Activated naive CD4-positive, alpha-beta T cell treated with anti-CD3 and anti-CD28 coated beads for 36 hours (primary cell): Measurements from ENCODE around the gene PTPRR. TPM values are rescaled to one million over a fixed set of nuclear protein-coding genes. Genes with fewer than 3 reads are reported as not detected.

Experiments
- CTCF ChIA-PET: fragments of 350-600 bp; sonication (Branson Sonifier 250); formaldehyde crosslinking; loops from one replicate; lab custom pipeline; 2021; ENCODE audit warnings: antibody characterized with exemption; lab: Charles Lee
- DNase-seq: peaks from one replicate; pipeline ENCODE4 v3.0.0-alpha.2; 2020
- H3K27ac Mint-ChIP-seq: one replicate; pipeline ENCODE4 v1.8.0; 2021; ENCODE audit warnings: mild to moderate bottlenecking, mixed read lengths
- H3K27me3 Mint-ChIP-seq: one replicate; pipeline ENCODE4 v1.8.0; 2021; ENCODE audit warnings: low read depth, mixed read lengths
- H3K36me3 Mint-ChIP-seq: one replicate; pipeline ENCODE4 v1.8.0; 2021; ENCODE audit warnings: low read depth, mixed read lengths
- H3K4me1 Mint-ChIP-seq: one replicate; pipeline ENCODE4 v1.8.0; 2021; ENCODE audit warnings: low read depth, mixed read lengths
- H3K4me3 Mint-ChIP-seq: one replicate; pipeline ENCODE4 v1.8.0; 2021; ENCODE audit warnings: mild to moderate bottlenecking, moderate library complexity, mixed read lengths
- H3K9me3 Mint-ChIP-seq: one replicate; pipeline ENCODE4 v1.8.0; 2021; ENCODE audit warnings: mixed read lengths
- intact Hi-C: fragments of 100-400 bp; cut with micrococcal nuclease; formaldehyde crosslinking; loops from one replicate; pipeline ENCODE4 v1.15.1; 2023
- total RNA-seq, 2 experiments: library from RNA; stranded (reverse); gene quantifications; one replicate each; pipeline ENCODE4 v1.2.3, GENCODE V29; 2021

Gene PTPRR
- total RNA-seq: not detected

DNA sequence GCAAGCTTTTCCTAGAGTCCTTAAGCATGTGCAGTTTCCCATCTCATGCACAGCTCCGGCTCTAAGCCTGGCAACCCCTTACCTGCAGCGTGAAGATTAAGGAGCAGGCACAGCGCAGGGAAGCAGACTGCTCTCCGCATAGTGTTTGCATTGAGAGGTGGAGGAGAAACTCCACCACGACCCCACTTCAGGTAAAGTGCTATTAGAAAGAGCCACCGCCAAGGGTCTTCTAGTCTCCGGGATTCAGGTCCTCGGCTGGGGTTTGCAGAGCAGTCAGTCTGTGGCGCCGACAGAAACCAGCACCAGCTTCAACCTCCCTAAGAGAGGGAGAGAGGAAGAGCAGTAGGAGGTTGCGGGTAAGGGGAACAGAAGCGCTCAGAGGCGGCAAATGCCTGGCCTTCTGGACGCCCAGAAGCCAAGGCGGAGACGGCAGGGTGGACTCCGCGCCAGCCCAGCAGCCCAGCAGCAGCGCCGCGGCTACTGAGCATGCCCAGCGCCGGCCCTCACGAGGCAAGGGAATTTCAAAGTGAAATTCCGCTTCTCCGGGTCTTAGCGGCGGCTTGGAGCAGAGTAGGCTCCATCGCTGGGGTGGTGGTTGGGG, at the start of gene PTPRR:
Gene PTPRR, minus strand, starts transcription at position 488 of the 601 bp plus-strand sequence. Its CDS starts 348 bp downstream, at position 140.
- CTCF ChIA-PET: no interaction called here
- no peak within 1 kb of the TSS for H3K27ac Mint-ChIP-seq
- H3K27me3 Mint-ChIP-seq: peaks cover 19% of the 10 kb centered on the region
- H3K36me3 Mint-ChIP-seq: no peaks in the 10 kb centered on the region
- no peaks in the 10 kb centered on the region for H3K4me1 Mint-ChIP-seq
- H3K9me3 Mint-ChIP-seq: peaks cover 2% of the 10 kb centered on the region
- DNase-seq: peak; percentile 4
- intact Hi-C loops: no loop called here
- H3K4me3 Mint-ChIP-seq: no peak within 1 kb of the TSS

- no peak for DNase-seq
- H3K36me3 Mint-ChIP-seq: no peaks in the 10 kb centered on the region
- no peak overlapping the region for H3K27ac Mint-ChIP-seq
- intact Hi-C loops: no loop called here
- CTCF ChIA-PET: no interaction called here
- no peak overlapping the region for H3K4me3 Mint-ChIP-seq
- no peaks in the 10 kb centered on the region for H3K27me3 Mint-ChIP-seq
- H3K4me1 Mint-ChIP-seq: no peaks in the 10 kb centered on the region
- peaks cover 2% of the 10 kb centered on the region for H3K9me3 Mint-ChIP-seq
Measured at GRCh38 chr12:70966996-70967790, 46.7 kb upstream of the PTPRR start.

DNA sequence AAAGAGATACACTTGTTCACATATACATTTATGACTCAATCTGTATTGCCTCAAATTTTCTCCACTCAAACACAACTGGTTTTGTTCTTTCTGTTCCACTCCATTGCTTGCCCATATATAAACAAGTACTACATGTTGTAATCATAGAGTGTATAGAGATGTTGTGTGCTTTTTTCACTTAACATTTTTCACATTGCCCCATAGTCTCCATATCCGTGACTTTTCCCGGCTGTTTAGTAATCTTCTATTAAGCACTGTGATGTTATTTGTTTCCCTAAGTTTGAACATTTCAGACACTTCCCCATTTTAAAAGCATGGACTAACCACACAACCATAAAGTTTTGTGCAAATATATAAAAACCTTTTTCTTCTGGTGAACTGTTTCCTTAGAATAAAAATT, 45.5 kb upstream of the PTPRR start:
- H3K36me3 Mint-ChIP-seq: no peaks in the 10 kb centered on the region
- CTCF ChIA-PET: no interaction called here
- H3K4me3 Mint-ChIP-seq: no peak overlapping the region
- no peak overlapping the region for H3K27ac Mint-ChIP-seq
- peaks cover 2% of the 10 kb centered on the region for H3K9me3 Mint-ChIP-seq
- no peak for DNase-seq
- H3K27me3 Mint-ChIP-seq: no peaks in the 10 kb centered on the region
- intact Hi-C loops: no loop called here
- no peaks in the 10 kb centered on the region for H3K4me1 Mint-ChIP-seq

DNA sequence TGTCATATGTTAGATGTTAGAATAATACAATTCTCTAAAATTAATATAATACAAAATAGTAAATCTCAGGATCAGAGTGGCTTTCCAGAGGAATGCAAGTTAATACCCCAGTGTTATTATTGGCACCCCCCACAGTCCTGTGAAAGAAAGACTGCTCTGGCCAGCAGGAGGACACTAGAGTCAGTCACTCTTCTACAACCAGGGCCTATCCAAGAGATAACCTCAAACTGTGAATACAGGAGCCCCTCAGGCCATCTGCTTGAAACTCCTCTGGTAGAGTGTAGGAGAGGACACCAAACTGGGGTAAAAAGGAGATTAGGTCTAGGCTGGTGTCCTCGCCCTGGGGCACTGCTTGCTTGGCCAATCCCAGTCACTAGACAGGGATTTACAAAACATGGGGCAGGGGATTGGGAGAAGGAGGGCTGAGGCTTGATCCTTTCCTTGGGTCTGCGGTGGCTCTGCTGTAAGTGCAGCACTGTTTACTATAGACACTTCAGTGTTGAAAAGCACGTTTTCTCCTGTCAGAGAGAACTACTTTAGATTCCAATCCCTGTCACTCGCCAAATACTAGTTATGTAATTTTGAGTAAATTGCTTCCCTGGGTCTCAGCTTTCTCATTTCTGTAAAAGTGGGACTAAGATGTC, 44.5 kb upstream of the PTPRR start:
- no peak for DNase-seq
- Mint-ChIP-seq H3K36me3 (no peaks in the 10 kb centered on the region), H3K4me1 (no peaks in the 10 kb centered on the region), H3K27me3 (no peaks in the 10 kb centered on the region), H3K9me3 (peaks cover 2% of the 10 kb centered on the region), H3K27ac (no peak overlapping the region), H3K4me3 (no peak overlapping the region)
- CTCF ChIA-PET: no interaction called here
- intact Hi-C loops: no loop called here

DNA sequence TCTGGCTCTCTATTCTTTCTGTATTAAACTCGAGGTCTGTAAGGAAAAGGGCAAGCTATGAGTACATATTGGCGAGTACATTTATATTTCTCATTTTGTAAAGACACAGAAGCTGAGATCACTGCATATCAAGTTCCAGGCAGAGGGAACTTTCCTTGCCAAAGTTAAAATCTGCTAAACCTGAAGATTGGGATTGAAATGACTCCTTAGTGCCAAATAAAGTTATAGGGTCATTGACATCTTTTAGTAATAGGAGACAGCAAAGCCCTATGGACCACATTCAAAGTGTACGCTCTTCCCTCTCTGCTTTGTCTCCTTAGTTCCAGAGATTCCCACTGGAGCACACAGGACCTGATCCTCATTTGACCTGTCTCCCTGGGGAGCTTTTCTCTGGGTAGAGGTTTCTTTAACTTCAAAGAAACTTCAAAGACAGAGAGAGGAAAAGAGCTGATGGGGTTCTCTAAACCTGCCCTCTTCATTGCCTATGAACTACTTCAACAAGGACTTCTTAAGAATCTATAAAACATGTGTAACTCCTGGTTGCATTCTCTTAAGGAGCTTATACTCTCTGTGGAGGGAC, 42.6 kb upstream of the PTPRR start:
- Mint-ChIP-seq H3K4me3 (no peak overlapping the region), H3K4me1 (no peaks in the 10 kb centered on the region), H3K36me3 (no peaks in the 10 kb centered on the region), H3K27ac (no peak overlapping the region), H3K27me3 (no peaks in the 10 kb centered on the region), H3K9me3 (no peaks in the 10 kb centered on the region)
- no peak for DNase-seq
- CTCF ChIA-PET: no interaction called here
- intact Hi-C loops: no loop called here

GRCh38 chr12:70962226-70962794, 41.8 kb upstream of the PTPRR start:
- CTCF ChIA-PET: no interaction called here
- H3K27me3 Mint-ChIP-seq: no peaks in the 10 kb centered on the region

DNA sequence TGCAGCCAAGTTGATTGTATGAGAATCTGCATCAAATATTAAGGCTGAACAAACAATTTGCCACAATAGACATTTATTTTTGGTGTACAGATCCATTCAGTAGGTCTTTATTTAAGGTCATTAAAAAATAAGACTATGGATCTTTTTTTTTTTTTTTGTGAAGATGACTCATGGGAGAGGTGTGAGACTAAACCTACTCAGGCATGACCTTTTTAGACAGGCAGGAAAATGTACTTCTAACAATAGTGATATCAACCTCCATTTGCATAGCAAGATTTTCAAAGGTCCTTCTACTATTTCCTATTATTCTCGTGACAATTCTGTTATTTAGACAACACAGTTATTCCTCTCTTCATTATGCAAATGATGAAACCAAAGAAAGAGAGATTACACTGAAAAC, 39.9 kb upstream of the PTPRR start:
- no peak overlapping the region for H3K27ac Mint-ChIP-seq
- H3K4me1 Mint-ChIP-seq: no peaks in the 10 kb centered on the region
- no peaks in the 10 kb centered on the region for H3K9me3 Mint-ChIP-seq
- intact Hi-C loops: no loop called here
- no peak for DNase-seq
- H3K27me3 Mint-ChIP-seq: no peaks in the 10 kb centered on the region
- H3K36me3 Mint-ChIP-seq: no peaks in the 10 kb centered on the region
- CTCF ChIA-PET: no interaction called here
- H3K4me3 Mint-ChIP-seq: no peak overlapping the region

More at GRCh38 chr12:70962226-70962794, 41.8 kb upstream of the PTPRR start:
- H3K27ac Mint-ChIP-seq: no peak overlapping the region
- H3K4me1 Mint-ChIP-seq: no peaks in the 10 kb centered on the region
- H3K36me3 Mint-ChIP-seq: no peaks in the 10 kb centered on the region
- no peaks in the 10 kb centered on the region for H3K9me3 Mint-ChIP-seq
- no peak for DNase-seq
- H3K4me3 Mint-ChIP-seq: no peak overlapping the region
- intact Hi-C loops: no loop called here

DNA sequence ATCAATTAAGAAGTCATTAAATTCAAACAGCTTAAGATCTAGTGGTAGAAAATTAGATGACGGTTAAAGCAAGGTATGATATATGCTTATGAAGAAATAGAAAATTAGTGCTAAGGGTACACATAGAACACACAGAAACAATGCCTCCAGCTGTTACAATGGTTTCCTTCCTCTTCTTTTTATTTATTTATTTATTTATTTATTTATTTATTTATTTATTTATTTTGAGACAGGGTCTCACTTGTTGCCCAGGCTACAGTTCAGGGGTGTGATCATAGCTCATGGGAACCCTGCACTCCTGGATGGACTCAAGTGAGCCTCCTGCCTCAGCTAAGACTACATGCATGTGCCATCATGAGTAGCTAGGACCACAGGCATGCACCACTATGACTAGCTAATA, 34.9 kb upstream of the PTPRR start:
- intact Hi-C loops: no loop called here
- CTCF ChIA-PET: no interaction called here
- Mint-ChIP-seq H3K36me3 (no peaks in the 10 kb centered on the region), H3K4me1 (no peaks in the 10 kb centered on the region), H3K9me3 (no peaks in the 10 kb centered on the region), H3K4me3 (no peak overlapping the region), H3K27me3 (no peaks in the 10 kb centered on the region), H3K27ac (no peak overlapping the region)
- DNase-seq: no peak

- CTCF ChIA-PET: no interaction called here
- H3K4me1 Mint-ChIP-seq: no peaks in the 10 kb centered on the region
- no peak for DNase-seq
- H3K27ac Mint-ChIP-seq: no peak overlapping the region
- H3K27me3 Mint-ChIP-seq: no peaks in the 10 kb centered on the region
- no peaks in the 10 kb centered on the region for H3K36me3 Mint-ChIP-seq
- no peak overlapping the region for H3K4me3 Mint-ChIP-seq
- intact Hi-C loops: no loop called here
- peaks cover 2% of the 10 kb centered on the region for H3K9me3 Mint-ChIP-seq
Measured at GRCh38 chr12:70950451-70950850, 29.9 kb upstream of the PTPRR start.

DNA sequence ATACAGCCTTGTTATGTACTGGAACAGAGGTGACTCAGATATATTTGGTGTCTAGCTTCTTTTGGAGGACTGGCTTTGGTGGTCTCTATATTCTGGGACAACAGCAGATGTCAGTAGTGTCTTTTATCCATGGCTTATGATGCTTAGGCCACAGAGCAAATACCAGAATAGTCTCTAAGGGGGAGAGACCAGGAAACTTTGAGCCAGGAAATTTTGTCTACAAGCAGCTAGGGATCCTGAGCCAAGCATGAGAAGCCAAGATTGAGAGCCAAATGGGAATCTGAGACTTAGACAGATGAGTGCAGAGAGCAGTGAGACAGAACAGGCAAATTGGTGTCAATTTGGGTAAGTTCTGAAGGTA, 28.4 kb upstream of the PTPRR start:
- Mint-ChIP-seq H3K36me3 (no peaks in the 10 kb centered on the region), H3K4me1 (no peaks in the 10 kb centered on the region), H3K27me3 (no peaks in the 10 kb centered on the region), H3K4me3 (no peak overlapping the region), H3K27ac (no peak overlapping the region), H3K9me3 (peaks cover 2% of the 10 kb centered on the region)
- intact Hi-C loops: no loop called here
- CTCF ChIA-PET: no interaction called here
- DNase-seq: no peak

- DNase-seq: no peak
- no peaks in the 10 kb centered on the region for H3K36me3 Mint-ChIP-seq
- H3K27me3 Mint-ChIP-seq: no peaks in the 10 kb centered on the region
- no peak overlapping the region for H3K4me3 Mint-ChIP-seq
- H3K4me1 Mint-ChIP-seq: no peaks in the 10 kb centered on the region
- intact Hi-C loops: no loop called here
- peaks cover 2% of the 10 kb centered on the region for H3K9me3 Mint-ChIP-seq
- no peak overlapping the region for H3K27ac Mint-ChIP-seq
- CTCF ChIA-PET: no interaction called here
Measured at GRCh38 chr12:70948236-70948975, 27.9 kb upstream of the PTPRR start.

DNA sequence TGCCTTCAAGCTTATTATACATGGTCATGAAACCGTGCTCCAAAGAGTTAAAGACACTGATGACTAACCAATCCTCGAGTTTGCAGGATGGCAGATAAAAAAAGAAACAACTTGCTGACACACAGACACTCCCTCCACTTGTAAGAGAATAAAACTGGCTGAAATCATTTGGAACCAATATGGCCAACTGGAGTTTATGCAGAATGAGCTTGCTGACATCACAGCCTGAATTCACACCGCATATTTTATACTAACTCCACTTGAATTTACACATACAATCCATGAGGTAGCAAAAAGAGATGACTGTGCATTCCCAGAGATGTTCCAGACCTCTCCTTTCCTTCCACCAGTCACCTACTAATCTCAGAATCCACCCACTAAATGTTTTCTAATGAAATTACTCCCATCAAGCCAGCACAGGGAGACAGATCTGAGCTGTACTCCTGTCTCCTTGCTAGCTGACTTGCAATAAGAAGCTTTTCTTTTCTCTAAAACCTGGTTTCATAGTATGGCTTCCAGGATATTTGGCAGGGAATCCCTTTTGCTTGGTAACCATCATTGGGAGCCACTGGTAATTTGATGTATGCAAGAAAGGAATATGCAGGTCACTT, 15.8 kb upstream of the PTPRR start:
- H3K4me3 Mint-ChIP-seq: no peak overlapping the region
- CTCF ChIA-PET: no interaction called here
- H3K36me3 Mint-ChIP-seq: no peaks in the 10 kb centered on the region
- intact Hi-C loops: no loop called here
- H3K4me1 Mint-ChIP-seq: no peaks in the 10 kb centered on the region
- peaks cover 3% of the 10 kb centered on the region for H3K27me3 Mint-ChIP-seq
- no peaks in the 10 kb centered on the region for H3K9me3 Mint-ChIP-seq
- DNase-seq: no peak
- H3K27ac Mint-ChIP-seq: no peak overlapping the region
